GM12874 (cell line): ENCODE data around the gene CLPTM1L.

ENCODE experiments used
- CTCF ChIP-seq: IDR thresholded peaks from 2 replicates; pipeline ENCODE4 v1.5.1; 2011; ENCODE audit warnings: low read depth, mild to moderate bottlenecking, control low read depth, low read length, moderate library complexity; ENCODE audit not compliant: insufficient read depth

Gene CLPTM1L

GRCh38 chr5:1298067-1298551, 46.8 kb downstream of the CLPTM1L start:
- no peak for TF ChIP-seq CTCF

- TF ChIP-seq CTCF, result no peak
Measured at GRCh38 chr5:1297243-1297642, 47.7 kb downstream of the CLPTM1L start.

GRCh38 chr5:1295650-1296037, 49.3 kb downstream of the CLPTM1L start:
- no peak for TF ChIP-seq CTCF

- peak; percentile 26; the same call in 1 of the 2 replicates for TF ChIP-seq CTCF
Measured at GRCh38 chr5:1294835-1295649, 49.9 kb downstream of the CLPTM1L start, which contains the start of gene TERT. Gene TERT, minus strand, starts transcription at chr5:1295068. Its CDS starts 79 bp downstream, at chr5:1294989.

- no peak for TF ChIP-seq CTCF
Measured at GRCh38 chr5:1294206-1294834, 50.6 kb downstream of the CLPTM1L start.

- TF ChIP-seq CTCF, result no peak
Measured at GRCh38 chr5:1293416-1294205, 51.3 kb downstream of the CLPTM1L start.
